Adrenal gland (tissue), 12 donors: ENCODE data around the gene ATXN1. TPM values are rescaled to one million over a fixed set of nuclear protein-coding genes. Genes with fewer than 3 reads are reported as not detected.

ENCODE experiments used
- DNase-seq, 7 donors: peaks; one replicate each; pipeline ENCODE4 v3.0.0-alpha.2; 2019 to 2020
- H3K27ac ChIP-seq, 5 donors: fragments of 200-600 bp; sonication (generic) in 4 of 5; 1 replicate in 3 of 5; 2 replicates in 2 of 5; pipeline versions ENCODE4 v1.5.1 to v1.8.0; 2016 to 2020; ENCODE audit warnings: mild to moderate bottlenecking in 1 of 5
- H3K27me3 ChIP-seq: fragments of 200-600 bp; 2 replicates; pipeline ENCODE4 v1.8.0; 2021
- H3K36me3 ChIP-seq, 2 donors: fragments of 200-600 bp; replicated peaks in 1 of 2; 1 replicate in 1 of 2; 2 replicates in 1 of 2; pipeline versions ENCODE4 v1.5.1 to v1.8.0; 2018 to 2022
- H3K4me1 ChIP-seq, 2 donors: fragments of 200-600 bp; replicated peaks in 1 of 2; 1 replicate in 1 of 2; 2 replicates in 1 of 2; pipeline versions ENCODE4 v1.5.1 to v1.8.0; 2018 to 2021
- H3K4me3 ChIP-seq, 4 donors: fragments of 200-600 bp; sonication (generic) in 3 of 4; one replicate each; pipeline ENCODE4 v1.5.1; 2016 to 2018
- H3K9me3 ChIP-seq, 3 donors: fragments of 200-600 bp; sonication (generic) in 1 of 3; replicated peaks in 1 of 3; 1 replicate in 2 of 3; 2 replicates in 1 of 3; pipeline versions ENCODE4 v1.5.1 to v1.8.0; 2016 to 2021
- CTCF ChIP-seq, 6 experiments: fragments of 450-650 bp in 4 of 6; fragments of 200-600 bp in 2 of 6; sonication (generic) in 1 of 6; IDR thresholded peaks; 1 replicate in 5 of 6; 2 replicates in 1 of 6; pipeline versions ENCODE4 v1.5.1 to v1.8.0; 2016 to 2021; ENCODE audit warnings: antibody characterized with exemption in 6 of 6, mild to moderate bottlenecking in 2 of 6, moderate library complexity in 1 of 6
- POLR2A ChIP-seq, 2 donors: fragments of 450-650 bp; IDR thresholded peaks; one replicate each; pipeline ENCODE4 v1.6.1; 2017; ENCODE audit warnings: antibody characterized with exemption in 2 of 2, mild to moderate bottlenecking in 2 of 2, moderate library complexity in 1 of 2
- WGBS, 4 donors: extraction: QIAGEN DNeasy Blood & Tissue Kit in 2 of 4; methylation state at CpG; one replicate each; pipeline versions ENCODE4 v1.1.5 to v1.1.7; 2013 to 2017; 5-methylcytosine and 5-hydroxymethylcytosine counted together
- intact Hi-C, 2 donors: fragments of 100-400 bp; cut with DNase I; formaldehyde crosslinking; loops; one replicate each; pipeline versions ENCODE4 v1.14.1 to v1.15.0; 2022 to 2023
- polyA plus RNA-seq, 3 donors: library from polyadenylated mRNA; stranded (reverse); fragments of 200-250 nt in 2 of 3; fragments of 350-450 nt in 1 of 3; fragmentation: Illumina TruSeq in 1 of 3; extraction: RNeasy Lipid Tissue Mini Kit (QIAGEN cat#74804) in 1 of 3; gene quantifications; one replicate each; pipeline ENCODE4 v1.2.3, GENCODE V29; 2013 to 2014
- total RNA-seq, 9 donors: library from RNA; depleted of rRNA in 4 of 9; stranded (reverse); fragments of >200 nt in 4 of 9; fragments of 120-200 nt in 1 of 9; fragmentation: NEBNext Ultra II Directional in 1 of 9; extraction: Animal tissue kit (Norgen Biotek cat#: 25700) in 1 of 9; gene quantifications; one replicate each; pipeline versions ENCODE4 v1.1.0 to v1.2.4, GENCODE V29; 2013 to 2023
- donor health status: healthy with polysubstance abuse.
- donor health status: Bipolar disorder and iron deficiency.
- donor health status: DM: yes; HTN: yes; CAD: no.
- donor health status: DM: no; HTN: no; CAD: no.
- donor health status: DM: no; HTN: no; CAD: no.
- donor health status: DM: yes; HTN: yes; CAD: no.

The ATXN1 gene
- total and polyA plus RNA-seq, 12 donors, result 3.4 to 51.3 (median 25.4) TPM

- Histone ChIP-seq H3K4me1 (no peaks in the 10 kb centered on the region), H3K9me3 (no peaks in the 10 kb centered on the region), H3K27ac (no peak overlapping the region), H3K4me3 (no peak overlapping the region), H3K27me3 (no peaks in the 10 kb centered on the region), H3K36me3 (no peaks in the 10 kb centered on the region)
- 96 to 100% (median 99%) methylated on average over 3 of the region's 3 CpGs for WGBS, 4 donors
- DNase-seq, result no peak
- intact Hi-C loops, result no loop called here
- no peak for TF ChIP-seq POLR2A (IDR thresholded peaks at IDR 0.05)
- TF ChIP-seq CTCF (IDR thresholded peaks at IDR 0.05), result no peak
Measured at GRCh38 chr6:16527691-16528090, 233.6 kb downstream of the ATXN1 start.

- Histone ChIP-seq H3K4me3 (no peak overlapping the region), H3K27me3 (no peaks in the 10 kb centered on the region), H3K36me3 (peaks cover 0 to 4% of the 10 kb centered on the region in 2 donors), H3K27ac (no peak overlapping the region), H3K9me3 (no peaks in the 10 kb centered on the region), H3K4me1 (no peaks in the 10 kb centered on the region)
- 79 to 90% (median 87%) methylated on average over 8 of the region's 8 CpGs for WGBS, 4 donors
- TF ChIP-seq CTCF (IDR thresholded peaks at IDR 0.05) (no peak), POLR2A (IDR thresholded peaks at IDR 0.05) (no peak)
- no peak for DNase-seq
- intact Hi-C loops, result no loop called here
Measured at GRCh38 chr6:16524380-16524707, 236.9 kb downstream of the ATXN1 start.

- H3K27me3 ChIP-seq, result no peaks in the 10 kb centered on the region
- H3K4me1 ChIP-seq, result no peaks in the 10 kb centered on the region
- 71 to 90% (median 78%) methylated on average over 9 to 10 of the region's 10 CpGs for WGBS, 4 donors
- DNase-seq, result no peak
- no peak overlapping the region for H3K4me3 ChIP-seq
- H3K27ac ChIP-seq, result no peak overlapping the region
- H3K36me3 ChIP-seq, result peaks cover 0 to 4% of the 10 kb centered on the region in 2 donors
- intact Hi-C loops, result no loop called here
- TF ChIP-seq CTCF (IDR thresholded peaks at IDR 0.05) (no peak), POLR2A (IDR thresholded peaks at IDR 0.05) (no peak)
- no peaks in the 10 kb centered on the region for H3K9me3 ChIP-seq
Measured at GRCh38 chr6:16523606-16524379, 237.5 kb downstream of the ATXN1 start.

- no peak for DNase-seq
- no peak overlapping the region for H3K4me3 ChIP-seq
- H3K36me3 ChIP-seq, result peaks cover 0 to 4% of the 10 kb centered on the region in 2 donors
- no peak overlapping the region for H3K27ac ChIP-seq
- H3K27me3 ChIP-seq, result no peaks in the 10 kb centered on the region
- intact Hi-C loops, result no loop called here
- WGBS, 4 donors, result 96 to 98% (median 97%) methylated on average over 6 of the region's 6 CpGs
- no peaks in the 10 kb centered on the region for H3K4me1 ChIP-seq
- TF ChIP-seq POLR2A (IDR thresholded peaks at IDR 0.05), result no peak
- no peak for TF ChIP-seq CTCF (IDR thresholded peaks at IDR 0.05)
- H3K9me3 ChIP-seq, result no peaks in the 10 kb centered on the region
Measured at GRCh38 chr6:16522937-16523336, 238.3 kb downstream of the ATXN1 start.
